NT2/D1 (cell line): ENCODE measurements around the gene CACNA1C.

Source experiments
- DNase-seq: peaks from one replicate; pipeline ENCODE4 v3.0.0-alpha.2; 2011; ENCODE audit warnings: low read depth, low spot score
- H3K27me3 ChIP-seq: 2 replicates; pipeline ENCODE4 v1.6.0; 2011; ENCODE audit warnings: mild to moderate bottlenecking; ENCODE audit not compliant: insufficient read length, insufficient read depth
- H3K36me3 ChIP-seq: 2 replicates; pipeline ENCODE4 v1.6.1; 2011; ENCODE audit warnings: mild to moderate bottlenecking, low read length, mixed read lengths; ENCODE audit not compliant: insufficient read depth, insufficient read length
- H3K4me1 ChIP-seq: 2 replicates; pipeline ENCODE4 v1.5.1; 2011; ENCODE audit not compliant: insufficient read depth, insufficient read length
- H3K4me3 ChIP-seq: 2 replicates; pipeline ENCODE4 v1.5.1; 2011; ENCODE audit warnings: low read depth; ENCODE audit not compliant: insufficient read length
- H3K9ac ChIP-seq: 2 replicates; pipeline ENCODE4 v1.6.0; 2011; ENCODE audit warnings: low read depth; ENCODE audit not compliant: insufficient read length
- H3K9me3 ChIP-seq: 2 replicates; pipeline ENCODE4 v1.5.1; 2011; ENCODE audit warnings: mild to moderate bottlenecking, low read length; ENCODE audit not compliant: insufficient read depth
- SUZ12 ChIP-seq: IDR thresholded peaks from 2 replicates; pipeline ENCODE4 v1.6.1; 2011; ENCODE audit not compliant: insufficient read length, insufficient read depth; ENCODE audit errors: extremely low read depth
- YY1 ChIP-seq: IDR thresholded peaks from 2 replicates; pipeline ENCODE4 v1.6.1; 2011; ENCODE audit not compliant: insufficient read length, insufficient read depth
- ZNF274 ChIP-seq: IDR thresholded peaks from 2 replicates; pipeline ENCODE4 v1.6.1; 2011; ENCODE audit warnings: mild to moderate bottlenecking, low read depth, low read length

CACNA1C gene

DNA sequence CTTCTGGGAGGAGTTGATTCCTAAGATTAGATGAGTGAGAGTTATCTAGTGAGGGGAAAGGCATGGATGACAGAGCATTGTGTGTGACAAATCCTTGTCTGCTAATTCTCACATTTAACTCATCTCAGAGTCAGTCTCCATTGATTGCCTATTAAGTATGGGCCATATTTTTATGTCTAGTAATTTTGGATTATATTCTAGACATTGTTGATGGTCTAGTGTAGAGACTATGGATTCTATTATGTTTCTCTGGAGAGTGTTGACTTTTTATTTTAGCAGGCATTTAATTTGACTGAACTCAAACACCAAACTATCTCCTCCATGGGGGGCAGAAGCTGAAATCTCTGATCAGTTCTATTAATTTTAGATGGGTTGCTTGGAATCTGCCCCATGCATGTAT is 114.4 kb downstream of the CACNA1C start:
- Histone ChIP-seq H3K4me1 (no peaks in the 10 kb centered on the region), H3K9ac (no peak overlapping the region), H3K27me3 (no peaks in the 10 kb centered on the region), H3K36me3 (no peaks in the 10 kb centered on the region), H3K9me3 (peaks cover 17% of the 10 kb centered on the region), H3K4me3 (no peak overlapping the region)
- no peak for DNase-seq
- TF ChIP-seq SUZ12 (no peak), ZNF274 (no peak), YY1 (no peak)

GRCh38 chr12:2168808-2169207 is 116.0 kb downstream of the CACNA1C start:
- DNase-seq = no peak
- TF ChIP-seq ZNF274 (no peak), YY1 (no peak), SUZ12 (no peak)
- Histone ChIP-seq H3K27me3 (no peaks in the 10 kb centered on the region), H3K9ac (no peak overlapping the region), H3K4me3 (no peak overlapping the region), H3K9me3 (peaks cover 17% of the 10 kb centered on the region), H3K4me1 (no peaks in the 10 kb centered on the region), H3K36me3 (no peaks in the 10 kb centered on the region)

GRCh38 chr12:2169489-2169888 is 116.7 kb downstream of the CACNA1C start:
- no peak for DNase-seq
- no peaks in the 10 kb centered on the region for H3K4me1 ChIP-seq
- TF ChIP-seq SUZ12 (no peak), YY1 (no peak), ZNF274 (no peak)
- no peak overlapping the region for H3K4me3 ChIP-seq
- no peaks in the 10 kb centered on the region for H3K36me3 ChIP-seq
- H3K9me3 ChIP-seq = peaks cover 17% of the 10 kb centered on the region
- H3K27me3 ChIP-seq = no peaks in the 10 kb centered on the region
- no peak overlapping the region for H3K9ac ChIP-seq

DNA sequence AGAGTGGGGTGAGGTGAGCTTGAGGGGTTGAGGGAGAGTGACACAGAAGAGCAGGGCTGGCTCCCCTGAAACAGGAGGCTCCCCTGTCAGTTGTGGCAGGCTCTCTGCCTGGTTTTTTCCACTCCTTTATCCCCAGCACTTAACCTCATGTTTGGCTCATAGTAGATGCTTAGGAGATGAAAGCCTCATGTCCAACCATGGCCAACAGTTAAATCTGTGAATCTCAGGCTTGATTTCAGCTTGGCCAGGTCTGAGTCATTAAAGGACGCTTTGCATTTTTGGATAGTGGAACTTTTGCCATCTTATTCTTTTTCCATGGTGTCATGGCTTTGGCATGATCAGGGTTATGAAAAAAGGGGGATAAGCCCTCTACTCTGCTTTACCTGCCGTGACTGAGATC is 117.2 kb downstream of the CACNA1C start:
- H3K9me3 ChIP-seq = peaks cover 17% of the 10 kb centered on the region
- no peak for DNase-seq
- no peaks in the 10 kb centered on the region for H3K27me3 ChIP-seq
- no peaks in the 10 kb centered on the region for H3K36me3 ChIP-seq
- TF ChIP-seq YY1 (no peak), SUZ12 (no peak)
- no peaks in the 10 kb centered on the region for H3K4me1 ChIP-seq
- no peak overlapping the region for H3K9ac ChIP-seq
- H3K4me3 ChIP-seq = no peak overlapping the region

DNA sequence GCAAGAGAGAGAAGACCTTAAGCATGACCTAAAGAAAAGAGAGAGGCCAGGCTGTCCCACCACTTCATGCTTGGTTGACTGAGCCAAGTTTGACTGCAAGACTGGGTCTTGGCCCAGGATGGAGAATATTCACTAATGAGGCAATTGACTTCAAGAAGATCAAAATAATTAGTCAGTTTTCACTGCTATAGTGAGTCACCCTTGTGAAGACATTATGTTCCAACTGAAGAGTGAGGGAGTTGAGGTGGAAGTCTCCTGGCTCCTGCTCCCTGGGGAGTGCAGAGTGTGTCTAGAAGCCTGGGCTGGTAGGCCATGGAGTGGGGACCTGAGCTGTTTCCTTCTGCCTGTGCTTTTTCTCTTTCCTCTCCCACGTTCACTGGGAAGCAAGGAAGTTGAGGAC is 117.6 kb downstream of the CACNA1C start:
- no peaks in the 10 kb centered on the region for H3K27me3 ChIP-seq
- no peak overlapping the region for H3K9ac ChIP-seq
- TF ChIP-seq SUZ12 (no peak), YY1 (no peak), ZNF274 (no peak)
- H3K36me3 ChIP-seq = no peaks in the 10 kb centered on the region
- DNase-seq = no peak
- no peaks in the 10 kb centered on the region for H3K4me1 ChIP-seq
- no peak overlapping the region for H3K4me3 ChIP-seq
- peaks cover 17% of the 10 kb centered on the region for H3K9me3 ChIP-seq

GRCh38 chr12:2171672-2172426 is 119.1 kb downstream of the CACNA1C start:
- DNase-seq = no peak
- Histone ChIP-seq H3K4me3 (no peak overlapping the region), H3K27me3 (peaks cover under 1% of the 10 kb centered on the region), H3K4me1 (no peaks in the 10 kb centered on the region), H3K9ac (no peak overlapping the region), H3K9me3 (peaks cover 12% of the 10 kb centered on the region), H3K36me3 (no peaks in the 10 kb centered on the region)
- TF ChIP-seq YY1 (no peak), ZNF274 (no peak), SUZ12 (no peak)

DNA sequence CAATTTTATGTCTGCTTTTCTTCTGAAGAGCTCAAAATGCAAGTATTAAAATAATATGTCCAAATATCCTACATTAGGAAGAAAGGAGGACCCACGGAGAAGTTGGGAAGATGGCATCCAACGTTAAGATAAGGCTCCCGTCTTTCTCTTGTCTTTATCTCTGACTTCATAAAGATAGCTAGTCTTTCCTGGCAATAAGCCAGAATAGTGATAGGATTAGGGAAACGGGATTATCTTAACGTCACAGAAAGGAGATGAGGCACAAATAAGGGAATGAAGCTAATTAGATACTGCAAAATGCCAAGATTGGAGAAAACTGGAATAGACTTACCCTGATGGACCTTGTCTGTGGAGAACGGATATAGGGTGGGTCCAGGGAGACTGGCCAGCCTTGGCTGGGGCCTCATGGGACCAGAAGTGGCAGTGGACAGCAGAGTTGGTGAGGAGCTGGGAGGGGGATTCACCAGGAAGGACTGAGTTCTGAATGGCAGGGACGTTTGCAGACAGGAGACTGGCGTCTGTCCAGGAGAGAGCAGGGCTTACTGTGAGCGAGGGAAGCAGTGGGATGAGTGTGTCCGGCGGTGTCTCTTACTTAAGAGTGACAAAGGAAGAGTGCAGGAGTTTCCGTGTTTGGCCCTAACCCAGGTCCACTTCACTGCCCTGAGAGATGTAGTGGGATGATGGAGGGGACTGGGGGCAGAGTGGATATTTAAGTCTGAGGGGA is 119.9 kb downstream of the CACNA1C start:
- TF ChIP-seq YY1 (no peak), SUZ12 (no peak), ZNF274 (no peak)
- no peak for DNase-seq
- Histone ChIP-seq H3K4me1 (no peaks in the 10 kb centered on the region), H3K27me3 (peaks cover 4% of the 10 kb centered on the region), H3K9ac (no peak overlapping the region), H3K4me3 (no peak overlapping the region), H3K36me3 (no peaks in the 10 kb centered on the region), H3K9me3 (peaks cover 4% of the 10 kb centered on the region)
